Dedifferentiated amniotic fluid mesenchymal stem cell (primary cell): Measurements from ENCODE around the gene SEC22A.

Experiments
- DNase-seq: peaks from one replicate; pipeline ENCODE4 v3.0.0-alpha.2; 2016; ENCODE audit errors: extremely low spot score

SEC22A gene

DNA sequence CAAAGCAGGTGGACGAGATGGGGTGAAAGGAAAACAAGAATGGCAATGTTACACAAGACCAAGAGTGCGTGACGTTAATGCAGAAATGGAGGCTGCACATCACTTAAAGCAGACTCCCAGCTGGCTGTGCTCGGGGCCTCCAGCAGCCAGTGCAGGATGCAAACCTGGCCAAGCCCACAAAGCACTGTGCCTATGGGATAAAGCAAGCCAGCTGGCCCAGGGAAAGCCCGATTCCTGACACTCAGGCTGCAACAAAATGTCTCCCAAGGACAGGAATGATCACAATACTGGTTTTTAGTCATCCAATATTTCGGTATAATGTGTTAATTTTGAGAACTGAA, 86.2 kb downstream of the SEC22A start:
- DNase-seq, result no peak

DNA sequence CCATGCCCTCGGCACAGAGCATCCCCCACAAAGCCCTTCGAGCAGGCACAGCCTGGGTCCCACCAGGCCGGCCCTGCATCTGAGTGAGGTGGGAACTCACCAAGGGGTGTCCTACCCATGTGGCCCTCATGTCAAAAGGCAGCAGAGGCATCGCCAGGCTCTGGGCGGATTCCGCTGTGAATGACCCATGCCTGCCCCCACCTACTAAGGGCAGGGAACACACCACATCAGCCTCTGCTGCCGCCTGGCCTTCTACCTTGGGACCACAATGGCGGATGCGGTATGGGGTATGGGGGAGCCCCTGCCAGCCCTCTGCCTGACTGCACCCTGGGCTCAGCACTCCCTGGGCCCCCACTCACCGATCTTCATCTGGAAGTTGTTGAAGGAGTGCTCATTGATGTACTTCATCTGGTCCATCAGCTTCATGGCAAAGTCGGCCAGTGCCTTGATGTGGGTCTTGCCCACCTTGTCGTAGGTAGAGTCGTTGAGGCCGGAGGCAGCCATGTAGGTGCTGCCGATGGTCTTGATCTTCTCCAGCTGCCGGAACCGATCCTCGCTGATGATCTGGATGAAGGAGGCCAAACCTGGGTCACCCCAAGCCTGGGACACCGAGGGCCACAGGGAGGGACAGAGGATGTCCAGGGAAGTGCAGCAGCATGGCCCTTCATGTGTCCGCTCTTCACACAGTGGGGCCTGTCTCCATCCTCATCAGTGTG, 87.8 kb downstream of the SEC22A start:
- DNase-seq, result no peak

DNA sequence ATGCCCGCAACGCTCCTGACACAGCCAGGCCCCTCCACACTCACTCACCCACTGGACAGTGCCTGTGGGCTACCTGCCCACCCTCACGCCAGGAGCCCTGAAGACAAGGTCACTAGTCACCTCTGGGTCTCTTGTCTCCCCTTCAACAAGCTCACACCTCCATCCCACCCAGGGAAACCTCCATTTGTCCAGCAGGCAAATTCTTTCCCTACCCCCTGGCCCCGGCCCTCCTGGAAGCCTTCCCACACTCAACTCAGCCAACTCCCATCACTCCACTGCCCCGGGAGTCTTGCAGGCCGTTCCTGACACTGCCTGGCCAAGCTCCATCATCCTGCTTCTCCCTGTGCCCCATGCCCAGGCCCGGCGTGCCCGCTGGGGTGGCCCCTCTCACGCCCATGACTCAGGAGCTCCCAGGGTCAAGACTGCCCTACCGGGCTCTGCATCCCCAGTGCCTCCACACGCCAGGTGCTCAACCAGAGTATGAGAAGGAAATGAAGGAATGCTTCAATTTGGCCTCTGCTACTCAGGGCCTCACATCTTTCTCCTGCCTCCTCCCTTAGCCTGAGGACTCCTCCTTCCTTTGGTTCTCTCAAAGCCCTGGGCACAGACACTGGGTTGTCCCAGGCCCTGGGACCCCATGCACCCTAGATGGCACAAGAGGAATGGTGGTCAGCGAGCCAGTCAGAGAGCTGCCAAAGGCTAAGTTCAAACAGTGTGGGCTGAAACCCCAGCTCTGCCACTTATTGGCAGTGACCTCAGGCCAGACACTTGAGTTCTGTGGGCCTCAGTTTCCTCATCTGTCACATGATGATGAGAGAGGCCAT, 88.6 kb downstream of the SEC22A start:
- no peak for DNase-seq

DNA sequence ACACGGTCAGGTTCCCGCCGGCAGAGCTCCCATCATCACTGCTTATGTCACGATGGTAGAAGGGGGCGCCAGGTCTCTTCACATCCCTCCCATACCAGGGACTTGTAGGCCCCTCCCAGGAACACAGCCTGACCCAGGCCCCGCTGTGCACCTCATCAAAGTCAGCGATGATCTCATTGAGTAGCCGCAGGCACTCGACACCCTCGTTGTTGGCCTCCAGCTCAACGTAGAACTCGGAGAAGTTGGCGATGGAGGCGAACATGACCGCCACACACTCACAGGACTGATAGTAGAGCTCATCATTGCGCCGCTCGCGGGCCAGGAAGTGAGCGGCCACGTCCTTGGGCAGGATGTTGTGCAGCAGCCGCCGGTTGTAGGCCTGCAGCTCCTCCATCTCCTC, 89.2 kb downstream of the SEC22A start:
- no peak for DNase-seq

DNA sequence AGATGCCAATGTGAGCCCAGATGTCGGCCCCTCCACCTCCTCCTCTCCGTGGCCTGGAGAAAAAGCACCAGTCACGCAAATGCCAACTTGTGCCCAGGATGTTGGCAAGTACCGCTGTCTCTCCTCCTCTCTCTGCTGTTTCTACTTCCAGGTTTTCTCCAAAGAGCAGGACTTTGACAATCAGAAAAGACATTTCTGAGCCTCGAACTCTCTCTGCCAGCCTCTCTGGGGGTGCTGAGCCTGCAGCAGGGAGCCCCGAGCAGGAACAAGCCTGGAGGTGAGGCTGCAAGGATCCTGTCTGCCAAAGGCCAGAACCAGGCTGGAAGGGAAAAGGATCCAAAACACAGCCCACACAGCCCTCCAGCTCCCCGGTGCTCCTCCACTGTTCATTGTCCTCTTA, 89.7 kb downstream of the SEC22A start:
- no peak for DNase-seq

DNA sequence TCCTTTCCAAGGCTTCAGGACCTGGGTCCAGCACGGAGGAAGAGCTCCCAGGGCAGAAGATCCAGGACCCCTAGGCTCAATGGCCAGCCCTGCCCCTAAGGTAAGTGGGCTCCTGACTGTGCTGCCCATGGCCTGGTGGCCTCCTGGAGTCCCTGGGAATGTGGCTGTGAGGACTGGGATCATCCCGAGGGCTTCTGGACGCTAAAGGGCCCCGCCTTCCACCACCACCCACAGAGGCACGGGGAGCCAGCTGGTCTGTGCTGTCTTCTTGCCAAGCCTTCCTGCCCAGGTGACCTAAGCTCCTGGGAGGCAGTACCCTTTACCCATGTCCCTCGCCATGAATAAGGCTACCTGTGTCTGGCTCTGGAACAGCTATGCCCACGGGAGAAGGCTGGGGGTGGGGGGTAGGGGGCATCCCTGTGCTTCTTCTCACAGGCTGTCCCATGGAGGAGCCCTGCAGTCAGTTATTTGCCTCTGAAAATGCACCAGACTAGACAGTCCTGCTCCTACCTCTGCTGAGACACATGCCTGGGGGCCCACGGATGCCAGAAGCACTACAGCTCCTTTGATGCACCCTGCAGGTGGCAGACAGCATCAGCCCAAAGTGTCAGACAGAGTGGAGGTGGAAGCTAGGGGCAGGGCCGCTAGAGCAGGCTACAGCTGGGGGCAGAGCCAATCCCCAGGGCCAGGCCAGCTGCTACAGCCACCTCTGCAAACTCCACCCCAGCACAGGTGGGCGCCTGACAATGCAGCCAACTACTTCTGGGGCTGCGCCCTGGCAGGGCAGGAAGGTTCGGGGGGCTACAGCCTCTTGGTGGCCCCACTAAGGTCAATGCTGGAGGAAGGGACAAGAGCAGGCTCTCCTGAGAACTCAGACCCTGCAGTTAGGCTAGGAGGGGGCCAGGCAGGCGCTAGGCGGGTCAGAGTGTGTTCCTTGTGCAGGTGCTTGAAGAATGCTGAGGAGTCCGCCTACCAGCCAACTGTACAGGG, 90.9 kb downstream of the SEC22A start:
- no peak for DNase-seq

DNA sequence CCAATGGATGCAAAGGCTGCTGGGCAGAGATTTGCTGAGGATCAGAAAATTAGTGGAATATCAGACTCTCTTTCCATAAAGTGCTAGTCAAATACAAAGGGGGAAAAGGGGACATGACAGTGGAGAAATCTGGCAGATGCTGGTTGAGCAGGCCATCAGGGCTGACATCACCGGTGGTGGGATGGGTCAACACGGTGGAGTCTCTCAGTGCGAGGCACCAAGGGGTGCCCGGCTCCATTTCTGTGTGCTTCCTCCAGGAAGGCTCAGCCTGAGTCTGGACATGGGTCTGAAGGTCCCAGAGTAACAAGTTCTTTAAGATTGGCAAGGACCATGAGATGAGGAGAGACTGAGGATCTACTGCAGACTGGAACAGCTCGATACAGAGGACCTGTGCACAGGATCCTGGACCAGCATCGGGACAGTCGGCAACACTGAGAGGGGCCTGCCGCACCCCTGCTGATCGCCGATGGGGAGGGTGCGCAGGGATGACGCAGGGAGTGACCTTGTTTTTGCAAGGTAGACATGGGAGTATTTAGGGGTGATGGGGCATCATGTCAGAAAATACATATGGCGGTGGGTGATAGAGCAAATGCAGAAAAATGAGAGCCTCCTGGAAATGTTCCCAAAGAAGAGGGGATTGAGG, 92.7 kb downstream of the SEC22A start:
- no peak for DNase-seq

DNA sequence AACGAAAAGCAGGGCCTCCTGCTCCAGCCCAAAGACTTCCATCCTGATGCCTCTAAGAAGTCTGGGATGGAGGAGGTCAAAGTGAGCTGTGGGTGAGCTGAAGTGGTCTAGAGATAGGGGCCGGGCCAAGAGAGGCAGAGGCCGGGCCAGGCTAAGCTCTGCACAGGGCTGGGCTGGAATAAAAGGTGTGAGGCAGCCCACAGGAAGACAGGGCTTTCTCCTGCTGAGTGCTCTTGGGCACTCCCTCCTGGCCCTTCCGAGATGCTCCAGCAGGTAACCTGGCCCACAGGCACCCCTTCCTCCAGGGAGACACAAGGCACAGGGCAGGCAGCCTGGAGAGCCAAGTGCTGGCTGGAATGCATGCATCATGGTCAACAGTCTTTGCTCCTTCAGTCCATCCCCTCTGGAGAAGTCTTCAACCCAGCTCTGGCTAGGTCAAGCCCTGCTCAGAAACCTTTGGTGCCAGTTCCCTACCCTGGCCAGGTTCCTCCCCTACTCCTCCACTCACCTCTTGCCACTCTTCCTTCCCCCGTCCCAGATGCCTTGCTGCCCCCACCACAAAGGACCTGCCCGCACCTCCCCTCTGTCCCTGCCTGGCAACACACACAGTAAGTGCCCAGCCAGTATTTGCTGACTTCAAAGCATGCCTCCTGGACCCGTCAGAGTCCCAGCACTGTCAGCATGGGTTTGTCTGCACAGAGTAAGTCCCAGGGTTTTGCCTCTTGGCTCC, 93.6 kb downstream of the SEC22A start:
- DNase-seq, result no peak

DNA sequence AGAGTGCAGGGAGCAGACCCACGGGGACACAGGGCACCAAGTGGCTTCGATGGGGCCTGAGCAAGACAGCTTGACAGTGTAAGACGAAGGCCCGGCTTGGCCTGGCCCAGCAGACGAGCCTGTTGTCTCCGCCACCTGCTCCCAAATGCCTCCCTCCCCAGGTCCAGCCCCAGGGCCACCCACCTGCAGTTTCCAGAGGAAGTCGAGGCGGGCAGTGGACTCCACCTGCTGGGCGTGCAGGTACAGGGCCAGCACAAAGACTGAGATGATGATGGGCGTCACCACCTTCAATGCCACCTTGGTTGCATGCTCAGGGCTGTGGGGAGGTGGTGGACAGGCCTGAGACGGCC, 94.1 kb downstream of the SEC22A start:
- no peak for DNase-seq

DNA sequence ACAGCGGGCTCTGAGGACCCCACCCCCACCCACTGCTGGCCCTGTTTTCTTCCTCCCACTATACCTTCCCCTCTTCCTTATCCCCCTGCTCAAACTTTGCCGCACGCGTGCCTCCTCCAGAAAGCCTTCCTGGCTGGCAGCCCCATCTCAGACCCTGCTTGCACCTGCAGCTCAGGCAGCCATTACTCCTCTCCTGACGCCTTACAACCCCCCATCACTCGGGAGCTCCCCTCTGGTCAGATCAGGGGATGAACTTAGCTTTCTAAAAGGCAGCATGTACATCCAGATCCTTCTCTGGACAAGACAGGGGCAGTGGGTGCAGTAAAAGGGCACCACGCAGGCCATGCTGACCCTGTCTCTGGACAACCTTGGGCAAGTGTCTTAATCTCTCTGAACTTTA, 94.5 kb downstream of the SEC22A start:
- DNase-seq, result no peak

DNA sequence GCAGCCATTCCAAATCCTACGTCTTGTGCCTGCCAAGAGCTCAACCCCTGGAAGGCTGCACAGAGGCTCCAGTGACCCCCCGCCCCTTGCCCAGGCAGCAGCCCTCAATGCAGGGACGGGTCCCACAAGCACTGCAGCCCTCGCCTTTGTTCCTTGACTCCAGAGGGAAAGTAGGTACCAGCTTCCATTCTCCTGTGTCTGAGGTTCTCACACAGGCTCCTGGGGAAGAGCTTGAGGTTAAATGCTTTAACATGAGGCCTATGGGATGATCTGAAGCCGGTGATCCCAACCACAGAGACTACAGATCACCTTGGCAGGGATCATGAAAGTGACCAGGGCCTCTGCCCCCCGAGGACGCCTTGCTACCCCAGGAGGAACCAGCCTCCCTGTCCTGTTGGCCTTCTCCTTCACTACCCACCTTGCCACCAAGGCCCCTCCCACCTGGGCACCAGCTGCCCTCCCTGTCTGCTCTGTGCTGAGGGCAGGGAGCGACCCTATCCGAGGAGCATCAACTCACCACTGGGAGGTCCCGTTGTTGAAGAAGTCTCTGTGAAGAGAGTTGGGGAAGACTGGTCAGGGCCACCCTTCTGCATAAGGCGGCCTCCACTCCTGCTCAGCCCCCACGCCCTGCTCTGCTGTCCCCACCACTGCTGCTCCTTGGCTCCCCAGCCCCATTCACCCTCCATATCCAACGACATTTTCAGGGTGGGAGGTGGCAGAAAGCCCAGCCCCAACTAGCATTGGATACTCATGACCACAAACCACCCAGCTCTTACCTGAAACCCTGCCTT, 95.3 kb downstream of the SEC22A start:
- no peak for DNase-seq

DNA sequence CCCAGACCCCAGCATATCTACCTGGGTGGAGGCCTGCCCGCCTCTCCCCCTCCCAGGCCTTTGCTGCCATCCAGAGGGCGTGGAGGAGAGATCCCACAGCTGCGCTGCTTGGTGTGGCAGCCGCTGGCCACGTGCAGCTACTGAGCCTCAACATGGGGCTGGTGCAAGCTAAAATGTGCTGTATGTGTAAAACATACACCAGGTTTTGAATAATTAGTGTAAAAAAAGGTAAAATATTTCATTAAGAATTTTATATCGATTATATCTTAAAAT, 95.8 kb downstream of the SEC22A start:
- DNase-seq, result no peak

DNA sequence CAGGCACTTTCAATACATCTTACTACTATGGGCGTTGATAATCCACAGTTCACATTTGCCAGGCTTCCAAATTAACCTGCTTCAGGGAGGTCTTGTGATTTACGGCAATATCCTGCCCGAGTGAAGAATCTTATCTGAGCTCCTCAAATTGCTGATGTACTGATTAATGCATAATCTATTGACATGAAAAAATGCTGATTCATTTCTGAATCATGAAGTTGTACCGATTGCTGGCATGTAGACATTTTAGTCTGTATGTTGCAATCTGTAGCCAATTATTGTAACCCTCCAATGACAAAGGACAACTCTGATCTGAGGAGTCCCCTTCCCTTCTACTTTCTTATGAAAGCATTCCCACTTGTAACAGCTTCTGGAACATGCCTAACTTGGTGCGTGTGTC, 97.2 kb downstream of the SEC22A start:
- no peak for DNase-seq

DNA sequence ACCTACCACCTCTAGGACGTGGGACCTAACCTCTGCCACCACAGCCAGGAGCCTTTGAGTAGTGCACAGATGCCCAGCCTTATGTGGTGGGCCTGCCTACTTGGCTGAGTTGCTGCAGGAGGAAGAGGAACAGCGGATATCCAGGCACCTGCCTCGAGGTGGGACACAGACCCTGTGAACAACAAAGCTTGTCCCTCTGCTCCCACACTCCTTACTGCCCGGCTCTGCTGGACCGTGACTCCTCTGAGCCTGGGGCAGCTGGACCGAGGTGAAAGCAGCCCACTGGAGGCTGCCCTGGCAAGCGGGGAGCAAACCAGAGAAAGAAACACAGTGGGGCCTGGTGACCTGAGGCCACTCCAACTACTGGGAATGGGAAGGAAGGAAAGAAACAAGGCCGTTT, 97.8 kb downstream of the SEC22A start:
- no peak for DNase-seq

DNA sequence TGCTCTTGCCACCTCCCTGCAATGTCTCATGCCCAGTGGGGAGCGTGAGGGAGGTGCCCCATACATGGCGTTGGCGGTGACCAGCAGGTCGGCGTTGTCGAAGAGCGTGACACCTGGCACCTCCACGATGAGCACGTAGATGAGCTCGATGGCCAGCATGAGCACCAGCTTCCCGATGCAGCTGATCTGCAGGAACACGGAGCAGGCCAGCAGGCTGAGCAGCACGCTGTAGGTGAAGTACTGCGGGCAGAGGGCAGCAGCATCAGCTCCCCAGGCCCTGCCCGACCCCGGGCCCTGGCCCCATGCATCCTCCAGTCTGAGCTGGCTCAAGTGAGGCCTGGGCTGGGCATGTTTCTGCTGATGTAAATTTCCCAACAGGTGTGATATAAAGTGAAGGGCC, 98.3 kb downstream of the SEC22A start:
- no peak for DNase-seq

DNA sequence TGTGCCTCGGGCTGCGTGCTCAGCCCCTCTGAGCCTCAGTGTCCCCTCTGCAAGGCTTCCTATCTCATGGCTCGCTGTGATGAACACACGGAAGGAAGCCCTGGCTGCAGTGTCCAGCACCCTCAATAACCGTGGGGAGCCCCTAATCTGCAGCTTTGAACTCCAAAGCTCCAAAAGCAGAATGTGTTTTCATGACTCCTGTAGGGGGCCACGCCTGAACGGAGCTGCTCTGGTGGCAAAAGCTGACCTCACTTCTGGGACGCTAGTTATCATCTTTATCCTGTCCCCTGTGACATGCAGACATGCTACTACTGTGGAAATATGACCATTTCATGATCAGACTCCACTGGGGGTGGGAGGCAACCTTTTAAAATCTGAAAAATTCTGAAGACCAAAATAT, 98.8 kb downstream of the SEC22A start:
- DNase-seq, result no peak

DNA sequence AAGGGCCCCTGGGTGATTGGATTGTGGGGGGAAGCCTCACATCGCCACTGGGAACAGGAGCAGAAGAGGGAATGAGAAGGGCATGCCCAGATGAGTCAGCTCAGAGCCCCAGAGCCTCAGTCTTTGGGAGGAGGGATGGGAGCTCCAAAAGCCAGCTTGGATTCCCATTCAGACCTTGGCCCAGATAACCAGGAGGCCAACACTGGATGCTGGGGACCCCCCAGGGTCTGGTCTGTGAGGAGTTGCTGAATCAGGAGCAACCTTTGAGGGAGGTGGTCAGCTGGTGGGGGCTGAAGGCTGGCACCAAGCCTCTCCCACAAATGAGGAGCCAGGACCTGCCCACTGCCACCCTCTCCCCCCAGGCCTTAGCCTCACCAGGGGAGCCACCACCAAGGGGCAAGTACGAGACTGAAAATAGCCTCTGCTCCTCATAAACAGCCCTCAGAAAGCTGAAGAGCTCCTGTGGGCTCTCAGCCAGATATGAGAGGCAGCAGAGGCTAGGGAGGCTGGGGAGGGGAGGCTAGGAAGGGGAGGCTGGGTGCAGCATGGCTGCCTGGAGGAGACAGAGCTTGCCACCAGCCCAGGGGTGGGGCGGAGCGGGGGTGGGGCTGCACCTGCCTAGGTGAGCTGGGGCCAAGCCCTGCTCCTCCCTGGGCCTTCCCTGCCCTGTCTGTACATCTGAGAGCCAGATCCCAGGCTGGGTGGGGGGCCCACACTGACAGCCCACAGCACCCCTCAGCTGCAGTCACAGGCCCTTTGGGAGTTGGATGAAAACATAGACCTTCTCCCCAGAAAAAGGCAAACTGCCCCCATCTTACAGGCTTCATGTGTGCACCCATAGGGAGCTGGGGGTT, 99.8 kb downstream of the SEC22A start:
- no peak for DNase-seq

DNA sequence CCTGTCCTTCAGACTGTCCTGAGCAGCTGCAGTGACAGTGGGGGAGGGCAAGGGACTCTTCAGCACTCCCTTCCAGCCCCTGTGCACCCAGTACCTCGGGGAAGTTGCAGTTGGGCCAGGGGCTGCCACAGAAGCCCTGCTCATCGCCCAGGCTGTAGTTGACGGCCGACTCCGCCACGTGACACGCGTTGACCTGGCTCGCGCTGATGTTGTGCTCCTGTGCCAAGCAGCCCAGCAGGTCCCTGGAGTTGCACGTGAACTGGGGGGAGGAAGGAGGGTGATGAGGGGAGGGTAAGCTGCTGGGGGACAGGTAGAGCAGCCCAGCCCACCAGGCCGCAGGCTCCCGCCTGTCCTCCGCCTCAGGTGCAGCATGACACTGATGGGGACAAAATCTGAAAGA, 101.2 kb downstream of the SEC22A start:
- DNase-seq, result no peak

DNA sequence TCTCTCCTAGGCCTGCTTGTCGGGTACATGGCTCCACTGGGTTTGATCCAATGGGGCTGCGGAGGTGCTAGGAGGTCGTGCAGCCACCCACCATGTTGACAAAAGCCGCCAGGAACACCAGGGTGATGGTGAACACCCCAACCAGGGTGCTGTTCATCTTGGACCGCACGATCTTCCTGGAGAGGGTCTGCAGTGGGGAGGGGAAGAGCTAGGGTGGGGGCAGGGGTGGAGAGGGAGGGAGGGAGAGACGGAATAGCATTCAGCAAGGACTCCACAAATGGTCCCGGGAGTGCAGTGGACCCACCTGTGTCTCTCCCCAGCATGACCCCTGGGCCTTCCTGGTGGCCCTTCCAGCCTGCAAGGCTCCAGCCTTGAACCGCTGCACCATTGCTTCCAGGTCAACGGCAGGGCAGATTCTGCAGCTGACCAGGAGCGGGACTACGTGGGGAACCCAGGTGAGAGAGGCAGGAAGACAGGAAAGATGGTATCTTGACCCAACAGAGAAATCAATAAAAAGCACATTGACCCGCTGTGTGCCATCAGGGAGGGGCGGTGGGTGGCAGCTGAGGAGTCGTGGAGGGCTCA, 102.3 kb downstream of the SEC22A start:
- no peak for DNase-seq
